CD4-positive, alpha-beta T cell treated with Interleukin-6 at 100 ng/mL for 8 hours (primary cell): Measurements from ENCODE around the gene SPECC1.
"Not testable (repeated sequence)": the region's sequence is repeated elsewhere in the genome, so short reads cannot be mapped to it uniquely, and the experiment has no call there.

ENCODE experiments used
- DNase-seq: peaks from one replicate; pipeline ENCODE4 v3.0.0-alpha.2; 2020; ENCODE audit warnings: mixed read lengths, low spot score

Gene SPECC1

GRCh38 chr17:20313306-20313705 lies 304.1 kb downstream of the SPECC1 start:
- DNase-seq: no peak

GRCh38 chr17:20313891-20314290 lies 304.7 kb downstream of the SPECC1 start:
- no peak for DNase-seq

GRCh38 chr17:20314834-20315233 lies 305.7 kb downstream of the SPECC1 start:
- DNase-seq: no peak

- no peak for DNase-seq
These were observed 306.2 kb downstream of the SPECC1 start for GRCh38 chr17:20315311-20315710.

GRCh38 chr17:20315821-20316220 lies 306.7 kb downstream of the SPECC1 start:
- DNase-seq: no peak

- DNase-seq: peak; percentile 68
These were observed 311.5 kb downstream of the SPECC1 start for GRCh38 chr17:20320535-20321229.

GRCh38 chr17:20321357-20321756 lies 312.2 kb downstream of the SPECC1 start:
- not testable (repeated sequence) for DNase-seq

GRCh38 chr17:20327739-20328138 lies 318.6 kb downstream of the SPECC1 start:
- DNase-seq: not testable (repeated sequence)

GRCh38 chr17:20351405-20351804 lies 342.2 kb downstream of the SPECC1 start:
- DNase-seq: not testable (repeated sequence)

- DNase-seq: not testable (repeated sequence)
These were observed 343.4 kb downstream of the SPECC1 start for GRCh38 chr17:20352567-20352966.

- DNase-seq: not testable (repeated sequence)
These were observed 354.7 kb downstream of the SPECC1 start for GRCh38 chr17:20363846-20364245.
